GM20000 (cell line): ENCODE data around the gene SLC18A3.

Source experiments
- DNase-seq: peaks from one replicate; pipeline ENCODE4 v3.0.0; 2012; ENCODE audit warnings: low spot score
- CTCF ChIP-seq: IDR thresholded peaks from 2 replicates; pipeline ENCODE4 v1.5.1; 2012; ENCODE audit warnings: mild to moderate bottlenecking, control low read depth; ENCODE audit errors: extremely low read depth, missing control alignments

The SLC18A3 gene

GRCh38 chr10:49654036-49654693 lies 44.1 kb downstream of the SLC18A3 start:
- no peak for TF ChIP-seq CTCF
- DNase-seq: no peak

DNA sequence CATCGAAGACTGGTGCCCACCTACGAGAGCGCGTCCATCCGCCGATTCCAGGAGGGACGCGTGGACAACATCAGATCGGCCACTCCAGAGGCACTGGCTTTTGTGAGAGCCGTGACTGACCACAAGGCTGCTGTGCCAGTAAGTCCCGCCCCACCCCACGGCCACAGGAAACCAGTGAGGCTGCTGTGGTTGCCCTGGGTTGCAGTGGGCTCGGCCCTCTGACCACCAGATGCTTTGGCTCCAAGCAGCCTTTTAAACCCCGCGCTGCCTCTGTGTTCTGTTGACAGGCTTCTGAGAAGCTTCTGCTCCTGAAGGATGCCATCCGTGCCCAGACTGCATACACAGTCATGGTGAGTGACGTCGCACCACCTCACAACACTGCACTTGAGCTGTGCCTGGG lies 45.0 kb downstream of the SLC18A3 start:
- no peak for DNase-seq
- TF ChIP-seq CTCF: no peak

DNA sequence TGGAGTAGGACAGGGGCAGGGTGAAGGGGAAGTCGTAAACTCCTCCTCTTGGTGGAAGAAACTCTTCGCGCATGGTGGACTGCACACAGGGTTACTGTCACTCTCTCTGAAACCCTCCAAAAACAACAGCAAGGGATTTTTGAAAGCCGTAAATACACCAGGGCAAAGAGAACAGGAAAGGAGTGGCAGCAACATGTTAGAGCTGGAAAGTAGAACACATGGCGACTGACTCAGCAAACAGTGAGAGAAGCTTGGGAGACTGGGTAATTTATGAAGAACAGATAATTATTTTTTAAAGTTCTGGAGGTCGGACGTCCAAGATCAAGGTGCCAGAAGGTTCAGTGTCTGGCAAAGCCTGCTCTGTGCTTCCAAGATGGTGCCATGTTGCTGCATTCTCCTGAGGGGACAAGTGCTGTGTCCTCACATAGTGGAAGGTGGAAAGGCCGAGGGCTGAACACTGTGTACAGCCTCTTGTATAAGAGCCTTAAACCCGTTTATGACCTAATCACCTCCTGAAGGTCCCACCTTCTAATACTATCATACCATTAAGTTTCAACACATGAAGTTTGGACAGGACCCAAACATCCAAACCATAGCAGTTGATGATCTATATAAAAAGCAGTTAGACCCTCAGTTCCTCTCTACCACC lies 46.9 kb downstream of the SLC18A3 start:
- no peak for DNase-seq
- no peak for TF ChIP-seq CTCF

DNA sequence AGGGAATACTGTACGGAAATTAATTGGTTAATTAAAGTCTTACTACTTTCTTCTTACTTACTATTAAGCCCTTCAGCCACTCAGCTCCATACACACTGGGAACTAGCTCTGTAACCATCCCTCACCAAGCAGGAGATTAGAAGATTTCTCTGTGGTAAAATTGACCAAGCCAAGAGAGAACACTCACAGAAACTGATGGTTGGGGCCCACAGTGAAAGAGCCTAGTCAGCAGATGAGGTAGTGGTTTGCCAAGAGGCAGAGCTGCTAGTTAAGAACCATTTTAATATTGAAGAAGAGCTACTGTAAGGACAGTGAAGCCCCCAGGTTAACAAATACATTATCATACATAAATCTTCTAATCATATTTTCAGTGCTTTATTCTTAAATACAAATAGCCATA lies 47.5 kb downstream of the SLC18A3 start:
- no peak for TF ChIP-seq CTCF
- no peak for DNase-seq

DNA sequence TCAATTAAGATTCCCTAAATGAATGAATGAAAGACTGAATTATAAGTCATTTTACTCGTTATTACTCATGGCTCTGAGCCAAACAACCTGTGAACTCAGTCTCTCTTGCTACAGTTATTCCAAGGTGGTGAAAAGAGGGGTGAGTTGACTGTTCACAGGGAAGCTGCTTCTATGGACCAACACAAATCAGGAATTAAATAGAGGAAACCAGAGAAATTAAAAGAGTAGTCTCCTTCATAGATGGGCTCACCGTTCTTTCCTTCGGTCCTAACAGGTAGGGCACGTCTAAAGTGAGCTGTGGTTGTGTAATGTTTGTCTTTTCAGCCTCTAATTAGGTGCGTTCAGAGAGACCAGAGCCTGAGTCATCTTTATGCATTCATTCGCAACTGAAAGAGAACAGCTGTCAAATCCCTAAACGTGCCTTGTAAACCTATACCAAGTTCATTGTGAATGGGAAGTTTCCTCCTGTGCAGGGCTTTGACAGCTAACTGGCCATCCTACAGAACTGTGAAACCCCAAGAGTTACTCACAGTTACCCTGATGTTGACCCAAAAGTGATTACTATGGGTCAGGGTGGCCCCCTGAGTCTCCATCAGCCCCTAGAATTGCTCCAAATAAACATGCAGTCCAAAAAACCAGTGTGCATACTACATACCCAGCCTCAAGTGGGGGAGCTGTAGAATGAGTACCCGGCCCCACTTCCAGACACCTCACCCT lies 51.2 kb downstream of the SLC18A3 start:
- no peak for TF ChIP-seq CTCF
- DNase-seq: no peak
